Skin of body (tissue), 2 donors: ENCODE data around the gene GNG13. TPM values are rescaled to one million over a fixed set of nuclear protein-coding genes. Genes with fewer than 3 reads are reported as not detected.
"Not testable (repeated sequence)": the region's sequence is repeated elsewhere in the genome, so short reads cannot be mapped to it uniquely, and the experiment has no call there.

Source experiments
- DNase-seq: peaks from one replicate; lab custom pipeline; 2025; lab: John Stamatoyannopoulos, UW
- total RNA-seq: library from RNA; depleted of rRNA; stranded (reverse); fragments of >200 nt; gene quantifications from one replicate; pipeline ENCODE4 v1.2.3, GENCODE V29; 2014

The GNG13 gene
- total RNA-seq, 1 donor from 2014 or later, result not detected

DNA sequence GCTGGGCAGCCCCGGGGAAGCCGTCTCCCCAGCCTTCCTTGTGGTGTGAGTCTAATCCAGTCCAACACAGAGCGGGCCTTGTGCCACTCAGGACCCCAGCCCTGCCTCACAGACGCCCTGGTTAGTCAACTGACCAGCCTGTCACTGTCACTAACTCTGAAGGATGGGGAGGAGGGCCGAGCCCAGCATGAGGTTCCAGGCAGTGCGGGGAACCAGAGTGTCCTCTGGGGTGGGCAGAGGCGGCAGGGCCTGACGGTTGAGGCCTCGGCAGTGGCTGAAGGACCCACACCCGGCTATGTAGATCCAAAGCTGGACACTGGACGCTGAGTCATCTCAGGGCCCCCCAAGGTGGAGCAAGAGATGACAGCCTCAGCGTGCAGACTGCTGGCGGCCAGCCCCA lies 21.0 kb downstream of the GNG13 start:
- DNase-seq, result no peak

DNA sequence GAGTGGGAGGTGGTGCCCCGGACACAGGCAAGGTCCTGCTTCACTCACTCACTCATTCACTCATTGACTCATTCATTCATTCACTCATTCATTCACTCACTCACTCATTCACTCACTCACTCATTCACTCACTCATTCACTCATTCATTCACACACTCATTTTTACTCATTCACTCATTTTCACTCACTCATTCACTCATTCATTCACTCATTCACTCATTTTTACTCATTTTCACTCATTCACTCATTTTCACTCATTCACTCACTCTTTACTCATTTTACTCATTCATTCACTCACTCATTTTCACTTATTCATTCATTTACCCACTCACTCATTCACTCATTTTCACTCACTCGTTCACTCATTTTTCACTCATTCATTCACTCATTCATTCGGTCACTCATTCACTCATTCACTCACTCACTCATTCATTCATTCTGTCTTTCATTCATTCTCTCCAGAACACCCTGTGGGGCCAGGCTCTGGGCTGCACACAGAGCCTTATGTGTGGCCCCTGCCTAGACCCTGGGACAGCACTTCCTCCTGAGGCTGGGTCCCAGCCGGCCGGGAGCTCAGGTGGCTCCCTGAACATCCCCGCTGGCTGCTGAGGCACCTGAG lies 21.5 kb downstream of the GNG13 start:
- DNase-seq, result no peak

DNA sequence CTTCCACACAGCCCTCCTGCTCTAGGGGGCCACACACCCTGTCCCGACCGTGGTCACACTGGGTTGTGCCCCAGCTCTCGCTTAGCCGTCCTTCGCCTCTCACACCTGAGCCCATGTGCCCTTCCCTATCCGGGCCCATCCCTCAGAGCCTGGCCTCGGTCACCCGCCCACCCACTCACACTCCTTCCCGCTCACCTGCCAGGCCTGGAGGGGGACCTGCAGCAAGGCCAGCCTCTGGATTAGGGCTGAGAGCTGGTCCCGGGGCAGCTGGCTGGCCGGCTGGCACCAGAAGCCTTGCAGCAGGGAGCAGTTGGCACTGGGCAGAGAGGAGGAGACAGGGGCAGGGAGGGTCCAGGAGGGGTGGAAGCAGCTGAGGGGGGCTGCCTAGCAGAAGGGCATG lies 22.1 kb downstream of the GNG13 start:
- no peak for DNase-seq

DNA sequence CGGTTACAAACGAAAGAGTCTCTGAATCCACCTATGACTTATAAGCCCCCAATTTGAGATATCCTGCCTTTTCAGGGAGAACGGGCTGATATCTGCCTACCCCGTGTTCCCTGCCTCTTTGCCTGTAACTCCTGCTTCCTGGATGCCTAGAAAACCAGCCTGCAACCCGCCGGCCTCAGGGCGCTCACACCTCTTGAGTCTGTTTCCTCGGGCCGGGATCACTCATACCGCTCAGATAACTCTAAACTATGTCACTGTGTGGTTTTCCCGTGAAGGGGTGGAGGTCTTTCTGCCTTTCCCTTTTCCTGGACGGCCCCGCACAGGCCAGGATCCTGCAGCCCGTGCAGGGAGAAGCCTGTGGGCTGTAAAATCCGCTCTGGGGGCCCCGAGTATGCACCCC lies 22.7 kb downstream of the GNG13 start:
- no peak for DNase-seq

DNA sequence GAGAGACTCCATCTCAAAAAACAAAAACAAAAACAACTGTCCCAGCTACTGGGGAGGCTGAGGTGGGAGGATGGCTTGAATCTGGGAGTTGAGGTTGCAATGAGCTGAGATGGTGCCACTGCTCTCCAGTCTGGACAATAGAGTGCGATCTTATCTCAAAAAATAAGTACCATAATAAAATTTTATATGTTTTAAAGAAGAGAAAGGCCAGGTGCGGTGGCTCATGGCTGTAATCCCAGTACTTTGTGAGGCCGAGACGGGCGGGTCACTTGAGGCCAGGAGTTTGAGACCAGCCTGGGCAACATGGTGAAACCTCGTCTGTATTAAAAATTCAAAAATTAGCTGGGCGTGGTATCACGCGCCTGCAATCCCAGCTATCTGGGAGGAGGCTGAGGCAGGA lies 23.7 kb downstream of the GNG13 start:
- no peak for DNase-seq

DNA sequence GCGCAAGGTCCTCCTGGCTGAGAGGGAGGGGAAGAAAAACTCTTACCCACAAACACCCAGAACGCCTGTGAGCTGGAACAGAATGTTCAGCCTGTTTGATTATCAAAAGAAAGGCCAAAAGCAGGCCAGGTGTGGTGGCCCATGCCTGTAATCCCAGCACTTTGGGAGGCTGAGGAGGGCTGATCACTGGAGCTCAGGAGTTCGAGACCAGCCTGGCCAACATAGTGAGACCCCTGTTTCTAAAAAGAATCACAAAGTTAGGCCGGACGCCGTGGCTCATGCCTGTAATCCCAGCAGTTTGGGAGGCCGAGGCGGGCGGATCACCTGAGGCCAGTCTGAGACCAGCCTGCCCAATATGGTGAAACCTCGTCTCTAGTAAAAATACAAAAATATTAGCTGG lies 24.2 kb downstream of the GNG13 start:
- DNase-seq, result not testable (repeated sequence)

DNA sequence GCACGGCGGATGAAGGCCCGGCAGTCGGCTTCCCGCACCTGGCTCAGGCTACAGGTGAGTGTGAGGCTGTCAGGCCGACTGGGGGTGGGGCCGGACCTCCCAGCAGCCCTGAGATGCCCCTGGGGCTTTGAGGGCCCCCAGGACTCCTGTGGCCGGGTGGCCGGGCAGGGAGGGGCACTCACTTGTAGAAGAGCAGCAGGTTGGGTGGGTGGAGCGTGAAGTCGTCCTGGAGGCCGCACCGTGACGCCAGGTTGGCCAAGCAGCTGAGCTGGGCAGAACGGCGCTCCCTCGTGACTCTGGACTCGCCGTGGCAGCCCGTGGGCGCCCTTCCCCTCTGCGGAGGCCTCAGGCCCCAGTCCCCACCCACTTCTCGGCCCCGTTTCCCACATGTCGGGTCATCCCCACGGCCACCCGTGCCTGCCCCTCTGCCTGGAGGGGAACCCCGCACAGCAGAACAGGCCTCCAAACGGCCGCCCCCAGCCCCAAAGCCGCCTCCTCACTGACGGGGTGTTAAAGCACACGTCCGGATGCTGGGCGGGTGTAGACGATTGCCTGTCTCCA lies 25.2 kb downstream of the GNG13 start:
- no peak for DNase-seq

DNA sequence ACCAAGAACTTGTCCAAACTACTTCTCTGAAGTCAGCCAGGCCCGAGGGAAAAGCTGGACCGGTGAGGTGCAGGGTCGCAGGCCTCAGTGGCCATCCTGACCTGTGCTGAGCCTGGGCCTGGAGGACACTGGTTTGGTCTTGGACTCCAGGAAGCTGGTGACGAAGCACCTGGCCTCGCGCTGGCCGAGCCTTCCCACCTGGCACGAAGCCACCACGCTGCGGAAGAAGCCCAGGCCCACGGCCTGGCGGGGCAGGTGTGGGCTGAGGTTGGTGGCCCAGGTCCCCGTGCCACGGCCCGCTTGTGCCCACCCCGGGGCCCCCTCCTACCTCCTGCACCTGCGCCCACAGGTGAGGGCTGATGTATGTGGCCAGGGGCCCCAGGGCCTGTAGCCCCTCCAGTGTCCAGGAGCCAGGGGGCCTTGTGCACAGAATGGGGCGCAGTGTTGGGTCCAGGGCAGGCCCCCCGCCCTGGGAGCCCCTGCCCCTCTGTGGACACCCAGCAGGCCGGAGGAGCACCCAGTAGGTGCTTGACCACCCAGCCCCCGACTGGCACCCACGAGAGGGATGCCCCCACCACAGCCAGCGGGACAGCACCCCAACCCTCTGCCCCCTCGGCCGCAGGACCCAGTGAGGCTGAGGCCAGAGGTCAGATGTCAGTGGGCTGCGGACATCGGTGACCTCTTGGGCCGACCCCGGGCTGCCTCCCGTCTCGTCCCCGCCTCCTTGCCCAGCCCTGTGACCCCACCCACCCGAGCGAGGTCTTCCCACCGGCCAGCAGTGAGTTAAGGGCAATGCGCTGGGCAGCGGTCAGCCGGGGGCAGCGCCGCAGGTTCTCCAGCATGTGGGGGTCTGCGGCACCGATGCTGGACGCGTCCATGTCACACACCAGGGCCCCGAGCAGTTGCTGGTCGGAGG lies 26.2 kb downstream of the GNG13 start:
- DNase-seq, result no peak

DNA sequence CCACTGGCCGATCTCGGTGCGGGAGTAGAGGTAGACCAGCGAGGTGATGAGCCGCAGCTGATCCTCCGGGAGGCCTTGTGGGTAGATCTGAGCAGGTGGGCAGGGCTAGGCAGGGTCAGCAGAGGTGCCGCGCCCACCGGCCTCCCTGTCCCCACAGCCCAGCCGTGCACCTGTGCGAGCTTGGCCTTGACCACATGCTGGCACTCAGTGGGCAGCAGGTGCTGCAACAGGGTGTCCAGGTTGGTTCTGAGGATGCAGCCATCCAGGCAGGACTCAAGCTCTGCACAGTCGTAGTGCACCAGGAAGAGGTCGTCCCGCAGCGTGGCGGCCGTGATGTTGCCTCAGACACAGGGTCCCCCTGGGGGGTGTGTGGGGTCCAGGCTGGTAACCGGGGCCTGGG lies 27.6 kb downstream of the GNG13 start:
- no peak for DNase-seq

DNA sequence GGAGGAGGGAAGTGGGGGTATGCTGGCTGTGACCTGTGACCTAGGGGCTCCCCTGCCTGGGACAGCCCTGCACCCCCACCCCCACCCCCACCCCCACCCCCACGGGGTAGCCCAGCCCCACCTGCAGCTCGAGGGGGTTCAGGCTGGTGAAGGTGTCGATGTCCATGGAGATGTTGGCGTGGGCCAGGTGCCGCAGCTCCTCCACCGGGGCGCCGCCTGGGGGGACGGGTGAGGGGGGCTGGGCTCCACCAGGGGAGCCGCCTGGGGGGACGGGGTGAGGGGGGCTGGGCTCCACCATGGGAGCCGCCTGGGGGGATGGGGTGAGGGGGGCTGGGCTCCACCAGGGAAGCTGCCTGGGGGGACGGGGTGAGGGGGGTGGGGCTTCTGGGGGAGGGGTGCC lies 30.1 kb downstream of the GNG13 start:
- DNase-seq, result no peak

DNA sequence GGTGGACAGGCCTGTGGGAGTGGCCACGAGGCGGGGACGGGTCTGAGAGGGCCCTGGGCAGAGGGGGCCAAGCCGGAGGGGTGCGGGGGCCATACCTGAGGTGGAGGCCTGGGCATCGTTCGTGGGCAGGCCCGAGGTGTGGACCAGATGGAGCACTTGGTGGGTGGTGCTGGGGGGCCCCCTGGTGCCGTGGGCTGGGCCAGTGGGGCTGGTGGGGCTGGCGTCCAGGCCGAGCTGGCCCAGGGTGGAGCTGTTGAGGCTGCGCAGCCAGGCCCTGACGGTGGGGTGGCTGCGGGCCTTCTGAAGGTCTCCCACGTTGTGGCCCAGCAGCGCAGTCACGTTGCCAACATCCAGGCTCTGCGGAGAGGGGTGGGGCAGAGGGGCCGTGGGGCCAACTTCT lies 30.6 kb downstream of the GNG13 start:
- no peak for DNase-seq

DNA sequence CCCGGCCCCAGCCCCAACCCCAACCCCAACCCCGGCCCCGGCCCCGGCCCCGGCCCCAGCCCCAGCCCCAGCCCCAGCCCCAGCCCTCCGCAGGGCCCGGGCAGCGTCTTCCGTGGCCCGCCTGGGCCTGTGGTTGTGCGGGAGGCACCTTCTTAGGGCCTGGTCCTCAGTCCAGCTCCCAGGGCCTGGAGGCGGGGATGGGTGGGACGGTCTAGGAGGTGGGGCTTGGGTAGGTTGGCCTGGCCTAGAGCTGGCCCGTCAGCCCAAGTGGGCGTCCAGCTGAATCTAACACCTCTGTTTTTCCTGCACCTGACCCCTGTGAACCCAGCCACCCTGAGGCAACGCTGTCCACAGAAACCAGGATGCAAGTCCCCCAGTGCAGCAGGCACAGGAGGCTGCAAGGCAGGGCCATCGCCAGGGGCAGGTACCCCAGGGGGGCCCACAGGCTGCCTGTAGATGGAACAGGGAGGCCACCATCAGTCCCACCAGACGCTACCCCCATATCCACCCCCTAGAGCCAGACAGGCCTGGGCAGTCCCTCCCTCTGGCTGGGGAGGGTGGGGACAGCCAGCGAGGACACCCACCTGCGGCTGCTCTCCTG lies 31.2 kb downstream of the GNG13 start:
- no peak for DNase-seq

DNA sequence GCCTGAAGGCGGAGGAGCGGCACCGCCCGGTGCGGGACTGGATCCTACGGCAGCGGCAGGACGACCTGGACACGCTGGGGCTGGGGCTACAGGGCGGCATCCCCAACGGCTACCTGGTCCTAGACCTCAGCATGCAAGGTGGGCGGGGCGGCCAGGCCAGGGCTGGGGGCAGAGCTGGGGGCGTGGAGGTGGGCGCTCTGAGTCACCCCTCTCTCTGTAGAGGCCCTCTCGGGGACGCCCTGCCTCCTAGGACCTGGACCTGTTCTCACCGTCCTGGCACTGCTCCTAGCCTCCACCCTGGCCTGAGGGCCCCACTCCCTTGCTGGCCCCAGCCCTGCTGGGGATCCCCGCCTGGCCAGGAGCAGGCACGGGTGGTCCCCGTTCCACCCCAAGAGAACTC lies 32.1 kb downstream of the GNG13 start:
- no peak for DNase-seq

DNA sequence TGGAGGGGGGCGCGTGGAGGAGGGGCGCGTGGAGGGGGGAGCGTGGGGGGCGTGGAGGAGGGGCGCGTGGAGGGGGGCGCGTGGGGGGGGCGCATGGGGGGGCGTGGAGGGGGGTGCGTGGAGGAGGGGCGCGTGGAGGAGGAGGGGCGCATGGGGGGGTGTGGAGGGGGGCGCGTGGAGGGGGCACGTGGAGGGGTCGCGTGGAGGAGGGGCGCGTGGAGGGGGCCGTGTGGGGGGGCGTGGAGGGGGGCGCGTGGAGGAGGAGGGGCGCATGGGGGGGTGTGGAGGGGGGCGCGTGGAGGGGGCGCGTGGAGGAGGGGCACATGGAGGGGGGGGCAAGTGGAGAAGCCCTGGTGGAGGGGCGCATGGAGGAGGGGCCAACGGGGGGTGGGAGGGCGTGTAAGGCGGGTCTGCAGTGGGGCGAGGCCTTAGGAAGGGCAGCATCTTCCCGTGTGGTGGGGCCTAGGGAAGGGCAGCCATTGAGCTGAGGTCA lies 32.7 kb downstream of the GNG13 start:
- DNase-seq, result no peak

DNA sequence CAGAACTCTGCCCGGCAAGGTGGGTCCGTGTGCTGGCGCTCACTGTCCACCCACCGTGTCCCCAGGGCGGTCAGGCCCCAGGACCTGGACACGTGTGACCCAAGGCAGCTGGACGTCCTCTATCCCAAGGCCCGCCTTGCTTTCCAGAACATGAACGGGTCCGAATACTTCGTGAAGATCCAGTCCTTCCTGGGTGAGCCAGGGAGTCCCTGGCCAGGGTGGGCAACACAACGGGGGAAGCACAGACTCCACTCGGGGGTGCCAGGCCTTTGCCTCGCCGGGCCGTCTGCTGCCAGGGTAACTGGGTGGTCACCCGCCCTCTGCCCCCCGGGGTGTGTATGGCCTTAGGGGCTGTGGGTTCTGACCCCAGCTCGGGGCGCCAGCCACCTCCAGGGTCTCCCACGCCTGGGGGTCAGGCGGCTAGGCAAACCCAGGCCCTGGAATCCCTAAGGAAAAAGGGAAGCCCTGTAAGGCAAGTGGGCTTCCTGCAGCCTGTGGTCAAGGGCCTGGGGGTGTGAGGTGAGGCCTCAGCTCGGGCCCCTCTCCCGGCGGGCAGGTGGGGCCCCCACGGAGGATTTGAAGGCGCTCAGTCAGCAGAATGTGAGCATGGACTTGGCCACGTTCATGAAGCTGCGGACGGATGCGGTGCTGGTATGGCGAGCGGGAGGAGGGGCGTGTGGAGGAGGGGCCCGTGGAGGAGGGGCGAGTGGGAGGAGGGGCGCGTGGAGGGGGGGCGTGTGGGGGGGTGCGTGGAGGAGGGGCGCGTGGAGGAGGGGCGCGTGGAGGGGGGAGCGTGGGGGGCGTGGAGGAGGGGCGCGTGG lies 33.5 kb downstream of the GNG13 start:
- DNase-seq, result no peak

DNA sequence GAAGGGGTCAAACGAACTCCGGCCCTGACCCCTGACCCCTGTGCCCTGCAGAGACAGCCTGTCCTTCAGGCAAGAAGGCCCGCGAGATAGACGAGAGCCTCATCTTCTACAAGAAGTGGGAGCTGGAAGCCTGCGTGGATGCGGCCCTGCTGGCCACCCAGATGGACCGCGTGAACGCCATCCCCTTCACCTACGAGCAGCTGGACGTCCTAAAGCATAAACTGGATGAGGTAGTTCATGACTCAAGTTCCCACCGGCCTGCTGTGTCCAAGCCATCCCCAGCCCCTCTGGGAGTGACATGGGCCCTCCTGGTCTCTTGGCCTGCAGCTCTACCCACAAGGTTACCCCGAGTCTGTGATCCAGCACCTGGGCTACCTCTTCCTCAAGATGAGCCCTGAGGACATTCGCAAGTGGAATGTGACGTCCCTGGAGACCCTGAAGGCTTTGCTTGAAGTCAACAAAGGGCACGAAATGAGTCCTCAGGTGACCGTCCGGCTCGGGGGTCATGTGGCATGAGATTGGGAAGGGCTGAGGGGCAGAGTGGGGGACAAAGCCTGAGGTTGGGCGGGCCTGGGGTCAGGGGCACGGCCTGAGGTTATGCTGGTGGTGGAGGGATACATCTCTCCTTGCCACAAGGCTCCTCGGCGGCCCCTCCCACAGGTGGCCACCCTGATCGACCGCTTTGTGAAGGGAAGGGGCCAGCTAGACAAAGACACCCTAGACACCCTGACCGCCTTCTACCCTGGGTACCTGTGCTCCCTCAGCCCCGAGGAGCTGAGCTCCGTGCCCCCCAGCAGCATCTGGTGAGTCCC lies 34.3 kb downstream of the GNG13 start:
- no peak for DNase-seq

DNA sequence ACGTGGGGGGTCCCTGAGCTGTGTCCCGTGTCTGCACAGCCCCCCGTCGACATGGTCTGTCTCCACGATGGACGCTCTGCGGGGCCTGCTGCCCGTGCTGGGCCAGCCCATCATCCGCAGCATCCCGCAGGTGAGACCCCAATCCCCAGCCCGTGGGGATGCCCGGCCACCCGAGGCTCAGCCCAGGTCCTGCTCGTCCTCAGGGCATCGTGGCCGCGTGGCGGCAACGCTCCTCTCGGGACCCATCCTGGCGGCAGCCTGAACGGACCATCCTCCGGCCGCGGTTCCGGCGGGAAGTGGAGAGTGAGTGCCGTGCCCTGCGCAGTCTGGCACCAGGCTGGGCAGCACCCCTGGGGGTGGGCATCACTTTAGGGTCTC lies 35.1 kb downstream of the GNG13 start:
- no peak for DNase-seq

DNA sequence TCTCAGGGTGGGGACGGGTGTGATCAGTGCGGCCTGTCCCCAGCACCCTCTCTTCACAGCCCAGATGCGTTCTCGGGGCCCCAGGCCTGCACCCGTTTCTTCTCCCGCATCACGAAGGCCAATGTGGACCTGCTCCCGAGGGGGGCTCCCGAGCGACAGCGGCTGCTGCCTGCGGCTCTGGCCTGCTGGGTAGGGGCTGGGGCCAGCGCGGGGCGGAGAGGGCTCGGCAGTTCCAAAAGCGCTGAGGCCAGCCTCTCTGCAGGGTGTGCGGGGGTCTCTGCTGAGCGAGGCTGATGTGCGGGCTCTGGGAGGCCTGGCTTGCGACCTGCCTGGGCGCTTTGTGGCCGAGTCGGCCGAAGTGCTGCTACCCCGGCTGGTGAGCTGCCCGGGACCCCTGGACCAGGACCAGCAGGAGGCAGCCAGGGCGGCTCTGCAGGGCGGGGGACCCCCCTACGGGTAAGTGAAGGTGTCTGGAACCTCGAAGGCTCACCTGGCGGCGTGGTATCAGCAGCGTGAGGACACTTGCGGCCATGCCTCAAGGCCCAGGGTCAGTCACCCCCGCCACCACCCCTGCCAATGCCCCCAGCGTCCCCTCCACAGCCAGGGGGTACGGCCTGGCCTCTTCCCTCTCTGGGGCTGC lies 35.6 kb downstream of the GNG13 start:
- DNase-seq, result no peak

DNA sequence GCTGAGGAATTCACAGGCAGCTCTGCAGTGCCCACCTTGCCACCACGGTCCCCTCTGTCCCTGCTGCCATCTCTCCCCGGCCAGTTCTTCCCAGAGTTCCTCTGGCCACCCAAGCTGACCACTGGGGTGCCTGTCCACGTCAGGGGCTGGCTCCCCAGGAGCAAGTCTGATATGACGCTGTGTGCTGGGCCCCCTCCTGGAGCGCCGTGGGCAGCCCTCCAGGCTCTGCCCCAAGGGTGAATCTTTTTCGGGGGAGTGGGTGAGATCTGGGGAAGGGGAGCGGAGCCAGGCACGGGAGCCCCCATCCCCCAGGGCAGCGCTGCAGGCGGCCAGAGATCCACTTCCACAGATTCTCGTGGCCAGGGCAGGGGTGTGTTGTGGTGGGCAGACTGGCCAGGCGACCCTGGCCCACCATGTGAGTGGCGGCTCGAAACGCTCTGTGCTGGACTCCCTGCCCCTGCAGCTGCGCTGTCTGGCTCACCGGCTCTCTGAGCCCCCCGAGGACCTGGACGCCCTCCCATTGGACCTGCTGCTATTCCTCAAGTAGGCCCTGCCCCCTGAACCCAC lies 36.3 kb downstream of the GNG13 start:
- DNase-seq, result no peak
